Measurements from ENCODE around the gene TMEM271.

TMEM271 gene

GRCh38 chr4:620201-620600 is 44.1 kb upstream of the TMEM271 start:
- H3K9ac ChIP-seq (ENCODE audit: low read depth in 1 of 2, low read length in 2 of 2), result no peak overlapping the region
- H3K36me3 ChIP-seq (ENCODE audit: control insufficient read depth in 1 of 2, insufficient read depth in 2 of 2, low read length in 2 of 2), result no peaks in the 10 kb centered on the region
- no peaks in the 10 kb centered on the region for H3K4me1 ChIP-seq (ENCODE audit: control insufficient read depth in 1 of 2, insufficient read depth in 2 of 2, low read length in 2 of 2)
- H3K4me3 ChIP-seq (ENCODE audit: low read depth in 1 of 2, low read length in 2 of 2), result no peak overlapping the region
- no peak overlapping the region for H3K27ac ChIP-seq (ENCODE audit: low read depth, low read length)
- H3K27me3 ChIP-seq (ENCODE audit: control insufficient read depth in 1 of 2, insufficient read depth in 2 of 2, low read length in 2 of 2), result no peaks in the 10 kb centered on the region
- no peaks in the 10 kb centered on the region for H3K9me3 ChIP-seq (ENCODE audit: control insufficient read depth in 1 of 2, low read length in 2 of 2)

- no peaks in the 10 kb centered on the region for H3K4me1 ChIP-seq (ENCODE audit: control insufficient read depth in 1 of 2, insufficient read depth in 2 of 2, low read length in 2 of 2)
- no peaks in the 10 kb centered on the region for H3K36me3 ChIP-seq (ENCODE audit: control insufficient read depth in 1 of 2, insufficient read depth in 2 of 2, low read length in 2 of 2)
- no peaks in the 10 kb centered on the region for H3K9me3 ChIP-seq (ENCODE audit: control insufficient read depth in 1 of 2, low read length in 2 of 2)
- H3K27ac ChIP-seq (ENCODE audit: low read depth, low read length), result no peak overlapping the region
- no peak overlapping the region for H3K4me3 ChIP-seq (ENCODE audit: low read depth in 1 of 2, low read length in 2 of 2)
- H3K9ac ChIP-seq (ENCODE audit: low read depth in 1 of 2, low read length in 2 of 2), result no peak overlapping the region
- H3K27me3 ChIP-seq (ENCODE audit: control insufficient read depth in 1 of 2, insufficient read depth in 2 of 2, low read length in 2 of 2), result no peaks in the 10 kb centered on the region
Observed at GRCh38 chr4:617644-618641, 41.8 kb upstream of the TMEM271 start.

- Histone ChIP-seq H3K27ac (ENCODE audit: low read depth, low read length) (no peak overlapping the region), H3K27me3 (ENCODE audit: control insufficient read depth in 1 of 2, insufficient read depth in 2 of 2, low read length in 2 of 2) (no peaks in the 10 kb centered on the region)
Observed at GRCh38 chr4:616911-617643, 41.0 kb upstream of the TMEM271 start.

GRCh38 chr4:616091-616490 is 40.0 kb upstream of the TMEM271 start:
- no peak overlapping the region for H3K4me3 ChIP-seq (ENCODE audit: low read depth in 1 of 2, low read length in 2 of 2)
- no peaks in the 10 kb centered on the region for H3K27me3 ChIP-seq (ENCODE audit: control insufficient read depth in 1 of 2, insufficient read depth in 2 of 2, low read length in 2 of 2)
- no peaks in the 10 kb centered on the region for H3K36me3 ChIP-seq (ENCODE audit: control insufficient read depth in 1 of 2, insufficient read depth in 2 of 2, low read length in 2 of 2)
- no peak overlapping the region for H3K9ac ChIP-seq (ENCODE audit: low read depth in 1 of 2, low read length in 2 of 2)
- H3K4me1 ChIP-seq (ENCODE audit: control insufficient read depth in 1 of 2, insufficient read depth in 2 of 2, low read length in 2 of 2), result peaks cover 0 to 9% of the 10 kb centered on the region in 2 donors
- no peaks in the 10 kb centered on the region for H3K9me3 ChIP-seq (ENCODE audit: control insufficient read depth in 1 of 2, low read length in 2 of 2)
- no peak overlapping the region for H3K27ac ChIP-seq (ENCODE audit: low read depth, low read length)

More at GRCh38 chr4:616911-617643, 41.0 kb upstream of the TMEM271 start:
- H3K9me3 ChIP-seq (ENCODE audit: control insufficient read depth in 1 of 2, low read length in 2 of 2), result no peaks in the 10 kb centered on the region
- no peak overlapping the region for H3K9ac ChIP-seq (ENCODE audit: low read depth in 1 of 2, low read length in 2 of 2)
- peaks cover 0 to under 1% of the 10 kb centered on the region in 2 donors for H3K4me1 ChIP-seq (ENCODE audit: control insufficient read depth in 1 of 2, insufficient read depth in 2 of 2, low read length in 2 of 2)
- H3K4me3 ChIP-seq (ENCODE audit: low read depth in 1 of 2, low read length in 2 of 2), result no peak overlapping the region
- no peaks in the 10 kb centered on the region for H3K36me3 ChIP-seq (ENCODE audit: control insufficient read depth in 1 of 2, insufficient read depth in 2 of 2, low read length in 2 of 2)

- no peak overlapping the region for H3K4me3 ChIP-seq (ENCODE audit: low read depth in 1 of 2, low read length in 2 of 2)
- H3K9me3 ChIP-seq (ENCODE audit: control insufficient read depth in 1 of 2, low read length in 2 of 2), result no peaks in the 10 kb centered on the region
- H3K4me1 ChIP-seq (ENCODE audit: control insufficient read depth in 1 of 2, insufficient read depth in 2 of 2, low read length in 2 of 2), result peaks cover 6 to 15% of the 10 kb centered on the region in 2 donors
- H3K36me3 ChIP-seq (ENCODE audit: control insufficient read depth in 1 of 2, insufficient read depth in 2 of 2, low read length in 2 of 2), result no peaks in the 10 kb centered on the region
- no peak overlapping the region for H3K27ac ChIP-seq (ENCODE audit: low read depth, low read length)
- no peaks in the 10 kb centered on the region for H3K27me3 ChIP-seq (ENCODE audit: control insufficient read depth in 1 of 2, insufficient read depth in 2 of 2, low read length in 2 of 2)
- H3K9ac ChIP-seq (ENCODE audit: low read depth in 1 of 2, low read length in 2 of 2), result no peak overlapping the region
Observed at GRCh38 chr4:613126-613525, 37.0 kb upstream of the TMEM271 start.

GRCh38 chr4:612749-613125 is 36.6 kb upstream of the TMEM271 start:
- Histone ChIP-seq H3K9ac (ENCODE audit: low read depth in 1 of 2, low read length in 2 of 2) (no peak overlapping the region), H3K4me3 (ENCODE audit: low read depth in 1 of 2, low read length in 2 of 2) (no peak overlapping the region), H3K27me3 (ENCODE audit: control insufficient read depth in 1 of 2, insufficient read depth in 2 of 2, low read length in 2 of 2) (no peaks in the 10 kb centered on the region), H3K9me3 (ENCODE audit: control insufficient read depth in 1 of 2, low read length in 2 of 2) (no peaks in the 10 kb centered on the region), H3K27ac (ENCODE audit: low read depth, low read length) (no peak overlapping the region), H3K36me3 (ENCODE audit: control insufficient read depth in 1 of 2, insufficient read depth in 2 of 2, low read length in 2 of 2) (no peaks in the 10 kb centered on the region), H3K4me1 (ENCODE audit: control insufficient read depth in 1 of 2, insufficient read depth in 2 of 2, low read length in 2 of 2) (peaks cover 6 to 15% of the 10 kb centered on the region in 2 donors)

- peaks cover 6 to 15% of the 10 kb centered on the region in 2 donors for H3K4me1 ChIP-seq (ENCODE audit: control insufficient read depth in 1 of 2, insufficient read depth in 2 of 2, low read length in 2 of 2)
- no peaks in the 10 kb centered on the region for H3K9me3 ChIP-seq (ENCODE audit: control insufficient read depth in 1 of 2, low read length in 2 of 2)
- no peaks in the 10 kb centered on the region for H3K36me3 ChIP-seq (ENCODE audit: control insufficient read depth in 1 of 2, insufficient read depth in 2 of 2, low read length in 2 of 2)
- H3K27me3 ChIP-seq (ENCODE audit: control insufficient read depth in 1 of 2, insufficient read depth in 2 of 2, low read length in 2 of 2), result no peaks in the 10 kb centered on the region
- H3K9ac ChIP-seq (ENCODE audit: low read depth in 1 of 2, low read length in 2 of 2), result no peak overlapping the region
- no peak overlapping the region for H3K27ac ChIP-seq (ENCODE audit: low read depth, low read length)
- no peak overlapping the region for H3K4me3 ChIP-seq (ENCODE audit: low read depth in 1 of 2, low read length in 2 of 2)
Observed at GRCh38 chr4:612052-612748, 36.1 kb upstream of the TMEM271 start.

- H3K4me1 ChIP-seq (ENCODE audit: control insufficient read depth in 1 of 2, insufficient read depth in 2 of 2, low read length in 2 of 2), result peaks cover 6 to 15% of the 10 kb centered on the region in 2 donors
- no peak overlapping the region for H3K4me3 ChIP-seq (ENCODE audit: low read depth in 1 of 2, low read length in 2 of 2)
- H3K27ac ChIP-seq (ENCODE audit: low read depth, low read length), result no peak overlapping the region
- H3K9me3 ChIP-seq (ENCODE audit: control insufficient read depth in 1 of 2, low read length in 2 of 2), result no peaks in the 10 kb centered on the region
- no peaks in the 10 kb centered on the region for H3K36me3 ChIP-seq (ENCODE audit: control insufficient read depth in 1 of 2, insufficient read depth in 2 of 2, low read length in 2 of 2)
- H3K9ac ChIP-seq (ENCODE audit: low read depth in 1 of 2, low read length in 2 of 2), result no peak overlapping the region
- no peaks in the 10 kb centered on the region for H3K27me3 ChIP-seq (ENCODE audit: control insufficient read depth in 1 of 2, insufficient read depth in 2 of 2, low read length in 2 of 2)
Observed at GRCh38 chr4:610411-611261, 34.5 kb upstream of the TMEM271 start.

GRCh38 chr4:609400-610050 is 33.4 kb upstream of the TMEM271 start:
- no peaks in the 10 kb centered on the region for H3K27me3 ChIP-seq (ENCODE audit: control insufficient read depth in 1 of 2, insufficient read depth in 2 of 2, low read length in 2 of 2)
- no peaks in the 10 kb centered on the region for H3K9me3 ChIP-seq (ENCODE audit: control insufficient read depth in 1 of 2, low read length in 2 of 2)
- no peak overlapping the region for H3K27ac ChIP-seq (ENCODE audit: low read depth, low read length)
- H3K9ac ChIP-seq (ENCODE audit: low read depth in 1 of 2, low read length in 2 of 2), result no peak overlapping the region
- no peak overlapping the region for H3K4me3 ChIP-seq (ENCODE audit: low read depth in 1 of 2, low read length in 2 of 2)
- H3K36me3 ChIP-seq (ENCODE audit: control insufficient read depth in 1 of 2, insufficient read depth in 2 of 2, low read length in 2 of 2), result no peaks in the 10 kb centered on the region
- peaks cover 6 to 15% of the 10 kb centered on the region in 2 donors for H3K4me1 ChIP-seq (ENCODE audit: control insufficient read depth in 1 of 2, insufficient read depth in 2 of 2, low read length in 2 of 2)
